ENCODE measurements around the gene CCDC174. TPM values are rescaled to one million over a fixed set of nuclear protein-coding genes. Genes with fewer than 3 reads are reported as not detected.

CCDC174 gene
- total RNA-seq, 1 experiment from 2014 or later = 28.7 TPM

GRCh38 chr3:14706096-14706495 is 54.5 kb downstream of the CCDC174 start:
- intact Hi-C loops (cut with micrococcal nuclease) = no loop called here
- POLR2A ChIA-PET = no interaction called here
- BruUV-seq (replicated peaks) = no TSS peak

GRCh38 chr3:14716591-14716990 is 65.0 kb downstream of the CCDC174 start:
- Mint-ChIP-seq H3K4me3 (ENCODE audit: unreplicated experiment) (no peak overlapping the region), H3K9me3 (ENCODE audit: unreplicated experiment) (peaks cover 9% of the 10 kb centered on the region), H3K36me3 (ENCODE audit: insufficient read depth, unreplicated experiment) (no peaks in the 10 kb centered on the region), H3K27ac (ENCODE audit: low read depth, unreplicated experiment) (no peak overlapping the region), H3K4me1 (ENCODE audit: insufficient read depth, unreplicated experiment) (peaks cover 5% of the 10 kb centered on the region), H3K27me3 (ENCODE audit: insufficient read depth, unreplicated experiment) (peaks cover 57% of the 10 kb centered on the region)
- no peak for DNase-seq (ENCODE audit: unreplicated experiment)
- intact Hi-C loops (cut with micrococcal nuclease) = no loop called here
- CTCF ChIA-PET = no interaction called here
- TF ChIP-seq CTCF (IDR thresholded peaks at IDR 0.05; ENCODE audit: unreplicated experiment) = no peak
- BruUV-seq (replicated peaks) = no TSS peak
- POLR2A ChIA-PET = no interaction called here

More at GRCh38 chr3:14706096-14706495, 54.5 kb downstream of the CCDC174 start:
- no peak for TF ChIP-seq CTCF (IDR thresholded peaks at IDR 0.05; ENCODE audit: unreplicated experiment)
- Mint-ChIP-seq H3K4me3 (ENCODE audit: unreplicated experiment) (no peak overlapping the region), H3K4me1 (ENCODE audit: insufficient read depth, unreplicated experiment) (no peaks in the 10 kb centered on the region), H3K36me3 (ENCODE audit: insufficient read depth, unreplicated experiment) (no peaks in the 10 kb centered on the region), H3K27ac (ENCODE audit: low read depth, unreplicated experiment) (no peak overlapping the region), H3K9me3 (ENCODE audit: unreplicated experiment) (no peaks in the 10 kb centered on the region), H3K27me3 (ENCODE audit: insufficient read depth, unreplicated experiment) (peaks cover 11% of the 10 kb centered on the region)
- CTCF ChIA-PET = no interaction called here
- no peak for DNase-seq (ENCODE audit: unreplicated experiment)

GRCh38 chr3:14717307-14717706 is 65.7 kb downstream of the CCDC174 start:
- Mint-ChIP-seq H3K36me3 (ENCODE audit: insufficient read depth, unreplicated experiment) (no peaks in the 10 kb centered on the region), H3K27ac (ENCODE audit: low read depth, unreplicated experiment) (no peak overlapping the region), H3K4me1 (ENCODE audit: insufficient read depth, unreplicated experiment) (peaks cover 5% of the 10 kb centered on the region), H3K4me3 (ENCODE audit: unreplicated experiment) (no peak overlapping the region), H3K9me3 (ENCODE audit: unreplicated experiment) (peaks cover 9% of the 10 kb centered on the region), H3K27me3 (ENCODE audit: insufficient read depth, unreplicated experiment) (peaks cover 57% of the 10 kb centered on the region)
- no peak for TF ChIP-seq CTCF (IDR thresholded peaks at IDR 0.05; ENCODE audit: unreplicated experiment)
- ChIA-PET POLR2A (no interaction called here), CTCF (no interaction called here)
- no TSS peak for BruUV-seq (replicated peaks)
- DNase-seq (ENCODE audit: unreplicated experiment) = no peak
- intact Hi-C loops (cut with micrococcal nuclease) = no loop called here

- Mint-ChIP-seq H3K4me3 (ENCODE audit: unreplicated experiment) (no peak overlapping the region), H3K4me1 (ENCODE audit: insufficient read depth, unreplicated experiment) (peaks cover 5% of the 10 kb centered on the region), H3K36me3 (ENCODE audit: insufficient read depth, unreplicated experiment) (no peaks in the 10 kb centered on the region), H3K9me3 (ENCODE audit: unreplicated experiment) (peaks cover under 1% of the 10 kb centered on the region), H3K27me3 (ENCODE audit: insufficient read depth, unreplicated experiment) (peaks cover 47% of the 10 kb centered on the region), H3K27ac (ENCODE audit: low read depth, unreplicated experiment) (no peak overlapping the region)
- ChIA-PET CTCF (interaction anchor here (0.8 kb wide), 1 partner anchor 209 kb away, joined by 3 read pairs; no protein-coding TSS in a partner anchor), POLR2A (no interaction called here)
- intact Hi-C loops (cut with micrococcal nuclease) = no loop called here
- no TSS peak for BruUV-seq (replicated peaks)
- no peak for TF ChIP-seq CTCF (IDR thresholded peaks at IDR 0.05; ENCODE audit: unreplicated experiment)
- no peak for DNase-seq (ENCODE audit: unreplicated experiment)
These were observed 67.0 kb downstream of the CCDC174 start for GRCh38 chr3:14718539-14718938.

Data from MCF 10A (cell line).